Measurements from ENCODE around the gene PNLIPRP2. TPM values are rescaled to one million over a fixed set of nuclear protein-coding genes. Genes with fewer than 3 reads are reported as not detected.

Gene PNLIPRP2
- total RNA-seq, 2 experiments from 2014 or later = not detected

GRCh38 chr10:116665541-116666125 lies 44.9 kb downstream of the PNLIPRP2 start:
- no peaks in the 10 kb centered on the region for H3K36me3 Mint-ChIP-seq (ENCODE audit: low read depth)
- H3K4me3 Mint-ChIP-seq = no peak overlapping the region
- CTCF ChIA-PET = interaction anchor here (0.6 kb wide), 1 partner anchor 7 kb away, joined by 6 read pairs; no protein-coding TSS in a partner anchor
- no peak for DNase-seq
- peaks cover 18% of the 10 kb centered on the region for H3K27me3 Mint-ChIP-seq (ENCODE audit: low read depth)
- no peak overlapping the region for H3K27ac Mint-ChIP-seq
- intact Hi-C loops (cut with micrococcal nuclease) = no loop called here
- no peaks in the 10 kb centered on the region for H3K4me1 Mint-ChIP-seq (ENCODE audit: low read depth)
- no peaks in the 10 kb centered on the region for H3K9me3 Mint-ChIP-seq

- Mint-ChIP-seq H3K4me1 (ENCODE audit: low read depth) (no peaks in the 10 kb centered on the region), H3K36me3 (ENCODE audit: low read depth) (no peaks in the 10 kb centered on the region), H3K9me3 (no peaks in the 10 kb centered on the region), H3K4me3 (no peak overlapping the region), H3K27me3 (ENCODE audit: low read depth) (peaks cover 25% of the 10 kb centered on the region), H3K27ac (no peak overlapping the region)
- intact Hi-C loops (cut with micrococcal nuclease) = no loop called here
- CTCF ChIA-PET = no interaction called here
- no peak for DNase-seq
Measured at GRCh38 chr10:116667484-116667883, 46.7 kb downstream of the PNLIPRP2 start.

GRCh38 chr10:116668018-116668417 lies 47.3 kb downstream of the PNLIPRP2 start:
- CTCF ChIA-PET = interaction anchor here (0.8 kb wide), 1 partner anchor 120 kb away, joined by 3 read pairs; no protein-coding TSS in a partner anchor
- intact Hi-C loops (cut with micrococcal nuclease) = no loop called here

GRCh38 chr10:116668446-116668845 lies 47.7 kb downstream of the PNLIPRP2 start:
- Mint-ChIP-seq H3K4me1 (ENCODE audit: low read depth) (no peaks in the 10 kb centered on the region), H3K27me3 (ENCODE audit: low read depth) (peaks cover 25% of the 10 kb centered on the region), H3K9me3 (no peaks in the 10 kb centered on the region), H3K27ac (no peak overlapping the region), H3K4me3 (no peak overlapping the region), H3K36me3 (ENCODE audit: low read depth) (no peaks in the 10 kb centered on the region)
- intact Hi-C loops (cut with micrococcal nuclease) = no loop called here
- no peak for DNase-seq
- CTCF ChIA-PET = interaction anchor here (0.5 to 0.8 kb wide), 2 partner anchors 120 to 759 kb away, joined by 3 read pairs; no protein-coding TSS in a partner anchor

More at GRCh38 chr10:116668018-116668417, 47.3 kb downstream of the PNLIPRP2 start:
- Mint-ChIP-seq H3K27me3 (ENCODE audit: low read depth) (peaks cover 25% of the 10 kb centered on the region), H3K4me3 (no peak overlapping the region), H3K36me3 (ENCODE audit: low read depth) (no peaks in the 10 kb centered on the region), H3K9me3 (no peaks in the 10 kb centered on the region), H3K27ac (no peak overlapping the region), H3K4me1 (ENCODE audit: low read depth) (no peaks in the 10 kb centered on the region)
- no peak for DNase-seq

- H3K27ac Mint-ChIP-seq = no peak overlapping the region
- CTCF ChIA-PET = interaction anchor here (0.5 kb wide), 1 partner anchor 760 kb away, joined by 3 read pairs; no protein-coding TSS in a partner anchor
- no peaks in the 10 kb centered on the region for H3K4me1 Mint-ChIP-seq (ENCODE audit: low read depth)
- DNase-seq = no peak
- H3K36me3 Mint-ChIP-seq (ENCODE audit: low read depth) = no peaks in the 10 kb centered on the region
- H3K9me3 Mint-ChIP-seq = no peaks in the 10 kb centered on the region
- H3K4me3 Mint-ChIP-seq = no peak overlapping the region
- intact Hi-C loops (cut with micrococcal nuclease) = no loop called here
- H3K27me3 Mint-ChIP-seq (ENCODE audit: low read depth) = peaks cover 19% of the 10 kb centered on the region
Measured at GRCh38 chr10:116669080-116669479, 48.3 kb downstream of the PNLIPRP2 start.

- DNase-seq = no peak
- Mint-ChIP-seq H3K27me3 (ENCODE audit: low read depth) (peaks cover 24% of the 10 kb centered on the region), H3K4me3 (no peak overlapping the region), H3K4me1 (ENCODE audit: low read depth) (no peaks in the 10 kb centered on the region), H3K27ac (no peak overlapping the region), H3K9me3 (no peaks in the 10 kb centered on the region), H3K36me3 (ENCODE audit: low read depth) (no peaks in the 10 kb centered on the region)
- CTCF ChIA-PET = no interaction called here
- intact Hi-C loops (cut with micrococcal nuclease) = no loop called here
Measured at GRCh38 chr10:116669832-116670644, 49.3 kb downstream of the PNLIPRP2 start.

GRCh38 chr10:116670706-116671105 lies 50.0 kb downstream of the PNLIPRP2 start:
- CTCF ChIA-PET = interaction anchor here (0.6 kb wide), 1 partner anchor 11 kb away, joined by 3 read pairs; no protein-coding TSS in a partner anchor
- intact Hi-C loops (cut with micrococcal nuclease) = no loop called here
- Mint-ChIP-seq H3K4me1 (ENCODE audit: low read depth) (no peaks in the 10 kb centered on the region), H3K27ac (no peak overlapping the region), H3K27me3 (ENCODE audit: low read depth) (peaks cover 24% of the 10 kb centered on the region), H3K36me3 (ENCODE audit: low read depth) (no peaks in the 10 kb centered on the region), H3K9me3 (no peaks in the 10 kb centered on the region), H3K4me3 (no peak overlapping the region)
- no peak for DNase-seq

GRCh38 chr10:116671274-116671926 lies 50.6 kb downstream of the PNLIPRP2 start:
- H3K27me3 Mint-ChIP-seq (ENCODE audit: low read depth) = peaks cover 24% of the 10 kb centered on the region
- H3K27ac Mint-ChIP-seq = no peak overlapping the region
- no peaks in the 10 kb centered on the region for H3K36me3 Mint-ChIP-seq (ENCODE audit: low read depth)
- no peaks in the 10 kb centered on the region for H3K9me3 Mint-ChIP-seq
- H3K4me3 Mint-ChIP-seq = no peak overlapping the region
- no peak for DNase-seq
- no peaks in the 10 kb centered on the region for H3K4me1 Mint-ChIP-seq (ENCODE audit: low read depth)
- CTCF ChIA-PET = interaction anchor here (0.6 to 1.6 kb wide), 2 partner anchors 10 kb away, joined by 3 to 7 read pairs; no protein-coding TSS in a partner anchor
- intact Hi-C loops (cut with micrococcal nuclease) = no loop called here

- H3K4me1 Mint-ChIP-seq (ENCODE audit: low read depth) = no peaks in the 10 kb centered on the region
- no peaks in the 10 kb centered on the region for H3K36me3 Mint-ChIP-seq (ENCODE audit: low read depth)
- no peak overlapping the region for H3K4me3 Mint-ChIP-seq
- H3K27me3 Mint-ChIP-seq (ENCODE audit: low read depth) = peaks cover 24% of the 10 kb centered on the region
- H3K27ac Mint-ChIP-seq = no peak overlapping the region
- intact Hi-C loops (cut with micrococcal nuclease) = no loop called here
- CTCF ChIA-PET = interaction anchor here (1.6 kb wide), 1 partner anchor 9 kb away, joined by 7 read pairs; no protein-coding TSS in a partner anchor
- DNase-seq = no peak
- no peaks in the 10 kb centered on the region for H3K9me3 Mint-ChIP-seq
Measured at GRCh38 chr10:116672891-116673290, 52.1 kb downstream of the PNLIPRP2 start.

GRCh38 chr10:116673866-116674265 lies 53.1 kb downstream of the PNLIPRP2 start:
- DNase-seq = no peak
- intact Hi-C loops (cut with micrococcal nuclease) = no loop called here
- Mint-ChIP-seq H3K4me3 (no peak overlapping the region), H3K36me3 (ENCODE audit: low read depth) (no peaks in the 10 kb centered on the region), H3K9me3 (no peaks in the 10 kb centered on the region), H3K4me1 (ENCODE audit: low read depth) (no peaks in the 10 kb centered on the region), H3K27me3 (ENCODE audit: low read depth) (peaks cover 24% of the 10 kb centered on the region), H3K27ac (no peak overlapping the region)
- CTCF ChIA-PET = no interaction called here

GRCh38 chr10:116674901-116675423 lies 54.2 kb downstream of the PNLIPRP2 start:
- Mint-ChIP-seq H3K27me3 (ENCODE audit: low read depth) (peaks cover 22% of the 10 kb centered on the region), H3K9me3 (no peaks in the 10 kb centered on the region), H3K36me3 (ENCODE audit: low read depth) (no peaks in the 10 kb centered on the region), H3K27ac (no peak overlapping the region), H3K4me3 (no peak overlapping the region), H3K4me1 (ENCODE audit: low read depth) (no peaks in the 10 kb centered on the region)
- DNase-seq = no peak
- intact Hi-C loops (cut with micrococcal nuclease) = no loop called here
- CTCF ChIA-PET = interaction anchor here (0.9 to 2.3 kb wide), 2 partner anchors 113 to 499 kb away, joined by 3 to 7 read pairs; no protein-coding TSS in a partner anchor

- Mint-ChIP-seq H3K27ac (no peak overlapping the region), H3K4me3 (no peak overlapping the region), H3K27me3 (ENCODE audit: low read depth) (peaks cover 14% of the 10 kb centered on the region), H3K36me3 (ENCODE audit: low read depth) (no peaks in the 10 kb centered on the region), H3K4me1 (ENCODE audit: low read depth) (no peaks in the 10 kb centered on the region), H3K9me3 (no peaks in the 10 kb centered on the region)
- no peak for DNase-seq
- intact Hi-C loops (cut with micrococcal nuclease) = no loop called here
- CTCF ChIA-PET = interaction anchor here (0.9 to 2.3 kb wide), 4 partner anchors 13 to 498 kb away, joined by 3 to 7 read pairs (median 3); no protein-coding TSS in a partner anchor
Measured at GRCh38 chr10:116676118-116676517, 55.4 kb downstream of the PNLIPRP2 start.
